ENCODE results near the gene LDB2.

Gene LDB2

GRCh38 chr4:16732741-16733140 is 165.7 kb downstream of the LDB2 start:
- no peak for TF ChIP-seq CTCF (IDR thresholded peaks at IDR 0.05; ENCODE audit: low read depth, low read length)
- H3K4me3 ChIP-seq (replicated peaks in 1 of 2; ENCODE audit: low read depth in 2 of 2, low read length in 2 of 2) = no peak overlapping the region
- no peak for DNase-seq (ENCODE audit: low read depth in 2 of 2)

DNA sequence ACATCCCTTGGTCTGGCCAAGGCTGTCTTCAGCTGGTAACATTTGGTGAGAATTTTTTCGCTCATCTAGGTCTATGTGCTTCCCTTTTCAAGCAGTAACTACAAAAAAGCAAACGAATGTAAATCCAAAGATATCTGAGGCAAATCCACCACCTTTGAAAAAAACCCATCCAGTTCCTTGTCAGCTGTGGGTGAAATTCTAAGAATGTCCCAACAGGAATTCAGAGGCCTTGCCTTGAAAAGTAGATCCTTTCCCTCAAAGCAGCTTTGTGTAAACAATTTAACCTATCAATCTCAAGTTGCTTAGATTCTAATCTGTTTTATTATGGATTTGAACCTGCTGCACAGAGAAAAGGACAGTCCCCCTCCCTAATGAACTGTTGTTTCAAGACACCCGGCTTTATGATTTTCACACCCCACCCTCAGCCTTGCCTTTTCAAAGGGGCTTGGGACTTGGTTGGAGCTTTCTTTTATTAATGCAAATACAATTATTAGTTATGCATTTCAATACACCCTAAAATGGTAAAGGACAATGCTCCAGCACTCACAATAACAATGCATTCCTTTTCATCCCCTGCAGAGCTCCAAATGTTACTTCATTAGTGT is 166.6 kb downstream of the LDB2 start:
- no peak for DNase-seq (ENCODE audit: low read depth in 2 of 2)
- H3K4me3 ChIP-seq (replicated peaks in 1 of 2; ENCODE audit: low read depth in 2 of 2, low read length in 2 of 2) = no peak overlapping the region
- no peak for TF ChIP-seq CTCF (IDR thresholded peaks at IDR 0.05; ENCODE audit: low read depth, low read length)

- DNase-seq (ENCODE audit: low read depth in 2 of 2) = no peak
- TF ChIP-seq CTCF (IDR thresholded peaks at IDR 0.05; ENCODE audit: low read depth, low read length) = no peak
- no peak overlapping the region for H3K4me3 ChIP-seq (replicated peaks in 1 of 2; ENCODE audit: low read depth in 2 of 2, low read length in 2 of 2)
These were observed 167.8 kb downstream of the LDB2 start for GRCh38 chr4:16730522-16731205.

GRCh38 chr4:16729336-16729735 is 169.1 kb downstream of the LDB2 start:
- no peak for TF ChIP-seq CTCF (IDR thresholded peaks at IDR 0.05; ENCODE audit: low read depth, low read length)
- no peak for DNase-seq (ENCODE audit: low read depth in 2 of 2)

DNA sequence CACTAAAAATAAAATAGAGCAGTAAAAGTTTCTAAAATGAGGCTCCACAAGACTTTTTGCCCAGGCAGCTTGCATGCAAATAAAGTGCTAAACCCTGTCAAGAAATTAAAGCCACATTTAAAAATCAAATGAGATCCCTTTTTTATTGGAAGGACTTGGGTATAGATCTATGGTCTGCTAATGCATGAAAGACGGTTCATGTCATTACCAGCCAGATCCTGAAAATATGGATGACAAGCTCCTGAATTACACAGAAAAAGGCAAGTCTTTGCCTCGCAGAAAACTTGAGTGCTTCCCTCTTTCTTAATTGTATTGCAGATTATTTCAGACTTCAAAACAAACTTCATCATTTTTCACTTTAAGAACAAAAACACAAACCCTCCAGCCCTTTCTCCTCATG is 169.6 kb downstream of the LDB2 start:
- TF ChIP-seq CTCF (IDR thresholded peaks at IDR 0.05; ENCODE audit: low read depth, low read length) = no peak
- no peak overlapping the region for H3K4me3 ChIP-seq (replicated peaks in 1 of 2; ENCODE audit: low read depth in 2 of 2, low read length in 2 of 2)
- DNase-seq (ENCODE audit: low read depth in 2 of 2) = no peak

More at GRCh38 chr4:16729336-16729735, 169.1 kb downstream of the LDB2 start:
- no peak overlapping the region for H3K4me3 ChIP-seq (replicated peaks in 1 of 2; ENCODE audit: low read depth in 2 of 2, low read length in 2 of 2)

- no peak overlapping the region for H3K4me3 ChIP-seq (replicated peaks in 1 of 2; ENCODE audit: low read depth in 2 of 2, low read length in 2 of 2)
- TF ChIP-seq CTCF (IDR thresholded peaks at IDR 0.05; ENCODE audit: low read depth, low read length) = no peak
- DNase-seq (ENCODE audit: low read depth in 2 of 2) = no peak
These were observed 170.3 kb downstream of the LDB2 start for GRCh38 chr4:16728111-16728510.
